Gastrocnemius medialis (tissue), 4 donors: ENCODE results near the gene MTFP1.

Experiments used
- CTCF ChIP-seq, 5 experiments: fragments of 450-650 bp in 3 of 5; fragments of 200-600 bp in 2 of 5; sonication (generic) in 2 of 5; IDR thresholded peaks in 4 of 5; conservative IDR thresholded peaks in 1 of 5; 1 replicate in 4 of 5; 2 replicates in 1 of 5; pipeline ENCODE4 v1.5.1; 2016 to 2019; ENCODE audit warnings: antibody characterized with exemption in 5 of 5, mild to moderate bottlenecking in 3 of 5, moderate library complexity in 3 of 5
- POLR2A ChIP-seq, 2 donors: fragments of 450-650 bp; IDR thresholded peaks; one replicate each; pipeline ENCODE4 v1.6.1; 2017; ENCODE audit warnings: antibody characterized with exemption in 2 of 2, mild to moderate bottlenecking in 2 of 2, moderate library complexity in 2 of 2

GRCh38 chr22:30380011-30380410, 45.6 kb upstream of the MTFP1 start:
- TF ChIP-seq CTCF (IDR thresholded peaks at IDR 0.05 in 4 of 5, conservative IDR thresholded peaks at IDR 0.05 in 1 of 5) (no peak), POLR2A (IDR thresholded peaks at IDR 0.05) (no peak)
